Esophagus squamous epithelium (tissue), 5 donors: ENCODE data around the gene SUGP1. TPM values are rescaled to one million over a fixed set of nuclear protein-coding genes. Genes with fewer than 3 reads are reported as not detected.
A peak's percentile ranks its signal among the peaks of the same experiment; 100 is the strongest.

Experiments used
- DNase-seq: peaks from one replicate; lab custom pipeline; 2025; lab: John Stamatoyannopoulos, UW
- H3K27ac ChIP-seq, 4 donors: fragments of 200-600 bp; sonication (generic); one replicate each; pipeline ENCODE4 v1.5.1; 2016 to 2019; ENCODE audit warnings: mild to moderate bottlenecking in 1 of 4
- H3K27me3 ChIP-seq, 4 donors: fragments of 200-600 bp; sonication (generic); 1 replicate in 3 of 4; 2 replicates in 1 of 4; pipeline versions ENCODE4 v1.5.1 to v1.6.0; 2017 to 2021; ENCODE audit warnings: antibody characterized with exemption in 1 of 4
- H3K36me3 ChIP-seq, 3 donors: fragments of 200-600 bp; sonication (generic); one replicate each; pipeline ENCODE4 v1.5.1; 2016 to 2019
- H3K4me1 ChIP-seq, 3 donors: fragments of 200-600 bp; sonication (generic); one replicate each; pipeline ENCODE4 v1.5.1; 2017 to 2019
- H3K4me3 ChIP-seq, 4 donors: fragments of 200-600 bp; sonication (generic); 1 replicate in 3 of 4; 2 replicates in 1 of 4; pipeline ENCODE4 v1.5.1; 2016 to 2019; ENCODE audit warnings: mild to moderate bottlenecking in 2 of 4, moderate library complexity in 1 of 4
- H3K9me3 ChIP-seq, 3 donors: fragments of 200-600 bp; sonication (generic); one replicate each; pipeline ENCODE4 v1.5.1; 2016 to 2019
- CTCF ChIP-seq, 6 experiments: fragments of 450-650 bp in 4 of 6; fragments of 200-600 bp in 2 of 6; sonication (generic) in 2 of 6; IDR thresholded peaks; one replicate each; pipeline ENCODE4 v1.5.1; 2016 to 2019; ENCODE audit warnings: antibody characterized with exemption in 6 of 6, mild to moderate bottlenecking in 4 of 6, moderate library complexity in 4 of 6
- POLR2A ChIP-seq, 4 donors: fragments of 450-650 bp; IDR thresholded peaks; one replicate each; pipeline ENCODE4 v1.6.1; 2017; ENCODE audit warnings: antibody characterized with exemption in 4 of 4, mild to moderate bottlenecking in 4 of 4, moderate library complexity in 3 of 4
- WGBS, 2 donors: methylation state at CpG; one replicate each; pipeline ENCODE4 v1.1.5; 2018; 5-methylcytosine and 5-hydroxymethylcytosine counted together
- intact Hi-C: fragments of 100-400 bp; cut with DNase I; formaldehyde crosslinking; loops from one replicate; pipeline ENCODE4 v1.15.0; 2022
- total RNA-seq, 4 donors: library from RNA; depleted of rRNA; stranded (reverse); fragments of >200 nt; gene quantifications; one replicate each; pipeline ENCODE4 v1.1.0, GENCODE V29; 2016
- donor health status: DM: yes; HTN: yes; CAD: no.

The SUGP1 gene
- total RNA-seq, 4 donors from 2014 or later, result 31.0 to 47.4 (median 32.3) TPM

- peaks cover 10 to 38% (median 12%) of the 10 kb centered on the region in 3 donors for H3K4me1 ChIP-seq
- TF ChIP-seq CTCF (IDR thresholded peaks at IDR 0.05) (peak; percentile 55 to 89 (median 78)), POLR2A (IDR thresholded peaks at IDR 0.05) (no peak)
- H3K4me3 ChIP-seq, result no peak overlapping the region
- H3K9me3 ChIP-seq, result no peaks in the 10 kb centered on the region
- intact Hi-C loops, result no loop called here
- no peaks in the 10 kb centered on the region for H3K27me3 ChIP-seq
- 14 to 35% methylated on average over 6 to 7 of the region's 28 CpGs for WGBS, 2 donors
- no peak overlapping the region for H3K27ac ChIP-seq
- DNase-seq, result no peak
- H3K36me3 ChIP-seq, result peaks cover 57 to 100% (median 87%) of the 10 kb centered on the region in 3 donors
These were observed 22.0 kb upstream of the SUGP1 start for GRCh38 chr19:19342086-19343015.

- Histone ChIP-seq H3K36me3 (peaks cover 43 to 100% (median 83%) of the 10 kb centered on the region in 3 donors), H3K4me1 (peaks cover 14 to 51% (median 15%) of the 10 kb centered on the region in 3 donors), H3K27me3 (no peaks in the 10 kb centered on the region), H3K9me3 (no peaks in the 10 kb centered on the region), H3K4me3 (no peak overlapping the region), H3K27ac (no peak overlapping the region)
- no CpG with 5 or more reads among the region's 11 CpGs for WGBS, 2 donors
- intact Hi-C loops, result no loop called here
- no peak for TF ChIP-seq POLR2A (IDR thresholded peaks at IDR 0.05)
- TF ChIP-seq CTCF (IDR thresholded peaks at IDR 0.05), result no peak
- DNase-seq, result no peak
These were observed 20.7 kb upstream of the SUGP1 start for GRCh38 chr19:19341026-19341425.

- WGBS, 2 donors, result 82% methylated on average over 3 of the region's 7 CpGs; no CpG with 5 or more reads in 1 of the 2 donors
These were observed 17.8 kb upstream of the SUGP1 start for GRCh38 chr19:19338082-19338481.

GRCh38 chr19:19337120-19337519, 16.8 kb upstream of the SUGP1 start:
- WGBS, 2 donors, result 53 to 67% methylated on average over 8 to 17 of the region's 17 CpGs

More at GRCh38 chr19:19338082-19338481, 17.8 kb upstream of the SUGP1 start:
- Histone ChIP-seq H3K36me3 (peaks cover 25 to 97% (median 54%) of the 10 kb centered on the region in 3 donors), H3K4me3 (no peak overlapping the region), H3K4me1 (peaks cover 23 to 66% (median 30%) of the 10 kb centered on the region in 3 donors), H3K9me3 (no peaks in the 10 kb centered on the region), H3K27me3 (no peaks in the 10 kb centered on the region), H3K27ac (peak overlapping the region; percentile 79 to 87 (median 84))
- TF ChIP-seq POLR2A (IDR thresholded peaks at IDR 0.05) (no peak), CTCF (IDR thresholded peaks at IDR 0.05) (no peak)
- intact Hi-C loops, result no loop called here
- no peak for DNase-seq

More at GRCh38 chr19:19337120-19337519, 16.8 kb upstream of the SUGP1 start:
- peak overlapping the region in 3 of 4 donors; percentile 15 to 21 (median 20) for H3K4me3 ChIP-seq
- H3K4me1 ChIP-seq, result peaks cover 23 to 58% (median 30%) of the 10 kb centered on the region in 3 donors
- DNase-seq, result no peak
- no peak for TF ChIP-seq POLR2A (IDR thresholded peaks at IDR 0.05)
- TF ChIP-seq CTCF (IDR thresholded peaks at IDR 0.05), result no peak
- intact Hi-C loops, result no loop called here
- no peaks in the 10 kb centered on the region for H3K27me3 ChIP-seq
- no peaks in the 10 kb centered on the region for H3K9me3 ChIP-seq
- peaks cover 16 to 97% (median 46%) of the 10 kb centered on the region in 3 donors for H3K36me3 ChIP-seq
- peak overlapping the region; percentile 79 to 87 (median 84) for H3K27ac ChIP-seq
